HepG2 (cell line): Measurements from ENCODE around the gene CBX2. TPM values are rescaled to one million over a fixed set of nuclear protein-coding genes. Genes with fewer than 3 reads are reported as not detected.

Source experiments
- ERF ChIP-seq: IDR thresholded peaks from 2 replicates; pipeline ENCODE4 v1.6.1; 2018; ENCODE audit warnings: missing biosample characterization, missing genetic modification reagents
- GFI1 ChIP-seq: sonication (generic); formaldehyde crosslinking; IDR thresholded peaks from 2 replicates; pipeline ENCODE4 v1.5.0; 2020; ENCODE audit warnings: missing genetic modification reagents, mild to moderate bottlenecking, borderline replicate concordance
- HNF1B ChIP-seq: sonication (generic); formaldehyde crosslinking; IDR thresholded peaks from 2 replicates; pipeline ENCODE4 v1.5.1; 2020; ENCODE audit warnings: mild to moderate bottlenecking, moderate library complexity, missing genetic modification reagents
- ISX ChIP-seq: sonication (generic); formaldehyde crosslinking; conservative IDR thresholded peaks from 2 replicates; pipeline ENCODE4 v1.5.0; 2020; ENCODE audit warnings: missing genetic modification reagents
- KLF13 ChIP-seq: sonication (generic); formaldehyde crosslinking; IDR thresholded peaks from 2 replicates; pipeline ENCODE4 v1.4.0; 2020; ENCODE audit warnings: mild to moderate bottlenecking, missing genetic modification reagents
- MATR3 ChIP-seq: sonication (generic); formaldehyde crosslinking; IDR thresholded peaks from 2 replicates; pipeline ENCODE4 v1.4.0; 2020; ENCODE audit warnings: missing genetic modification reagents
- MAZ ChIP-seq, 2 experiments: sonication (generic) in 1 of 2; formaldehyde crosslinking in 1 of 2; IDR thresholded peaks; 2 replicates each; pipeline versions ENCODE4 v1.5.0 to v1.6.1; 2012 to 2020; ENCODE audit warnings: low read depth in 2 of 2, mild to moderate bottlenecking in 2 of 2, borderline replicate concordance in 1 of 2, improper control_type of control experiment in 1 of 2, low read length in 1 of 2, missing genetic modification reagents in 1 of 2, moderate library complexity in 1 of 2
- NFE2 ChIP-seq: sonication (generic); formaldehyde crosslinking; IDR thresholded peaks from 2 replicates; pipeline ENCODE4 v1.4.0; 2020; ENCODE audit warnings: missing genetic modification reagents
- NR2F1 ChIP-seq, 2 experiments: fragments of 450-650 bp in 1 of 2; formaldehyde crosslinking in 1 of 2; IDR thresholded peaks; 2 replicates each; pipeline versions ENCODE4 v1.5.0 to v1.6.1; 2016 to 2020; ENCODE audit warnings: mild to moderate bottlenecking in 1 of 2, missing compliant biosample characterization in 1 of 2, missing genetic modification reagents in 1 of 2, moderate library complexity in 1 of 2
- SKI ChIP-seq: fragments of 450-650 bp; IDR thresholded peaks from one replicate; pipeline ENCODE4 v1.6.1; 2018; ENCODE audit warnings: mild to moderate bottlenecking; ENCODE audit not compliant: partially characterized antibody
- SNRNP70 ChIP-seq: fragments of 200-400 bp; formaldehyde crosslinking; IDR thresholded peaks from 2 replicates; pipeline ENCODE4 v1.6.1; 2017; ENCODE audit warnings: mild to moderate bottlenecking, low read depth, low read length, moderate library complexity
- TEF ChIP-seq: sonication (generic); formaldehyde crosslinking; IDR thresholded peaks from 2 replicates; pipeline ENCODE4 v1.5.0; 2020; ENCODE audit warnings: missing genetic modification reagents
- TSC22D2 ChIP-seq: sonication (generic); formaldehyde crosslinking; IDR thresholded peaks from 2 replicates; pipeline ENCODE4 v1.5.1; 2020; ENCODE audit warnings: missing genetic modification reagents, mild to moderate bottlenecking, borderline replicate concordance
- ZBTB20 ChIP-seq: sonication (generic); formaldehyde crosslinking; IDR thresholded peaks from 2 replicates; pipeline ENCODE4 v1.8.1; 2023; ENCODE audit warnings: missing genetic modification reagents, low read depth, mild to moderate bottlenecking, borderline replicate concordance
- ZBTB44 ChIP-seq: sonication (generic); formaldehyde crosslinking; IDR thresholded peaks from 2 replicates; pipeline ENCODE4 v1.4.0; 2020; ENCODE audit warnings: missing genetic modification reagents
- ZFP41 ChIP-seq: sonication (generic); formaldehyde crosslinking; IDR thresholded peaks from 2 replicates; pipeline ENCODE4 v1.4.0; 2020; ENCODE audit warnings: mild to moderate bottlenecking, missing genetic modification reagents, borderline replicate concordance
- ZFP82 ChIP-seq: sonication (generic); formaldehyde crosslinking; IDR thresholded peaks from 2 replicates; pipeline ENCODE4 v1.5.1; 2020; ENCODE audit warnings: mild to moderate bottlenecking, missing genetic modification reagents, borderline replicate concordance
- ZNF10 ChIP-seq: sonication (generic); formaldehyde crosslinking; IDR thresholded peaks from 2 replicates; pipeline ENCODE4 v1.4.0; 2020; ENCODE audit warnings: mild to moderate bottlenecking, low read depth, missing genetic modification reagents, borderline replicate concordance
- ZNF292 ChIP-seq: sonication (generic); formaldehyde crosslinking; IDR thresholded peaks from 2 replicates; pipeline ENCODE4 v1.8.1; 2022; ENCODE audit warnings: mild to moderate bottlenecking, low read depth, missing genetic modification reagents, borderline replicate concordance
- ZNF33A ChIP-seq: sonication (generic); formaldehyde crosslinking; IDR thresholded peaks from 2 replicates; pipeline ENCODE4 v1.5.1; 2020; ENCODE audit warnings: missing genetic modification reagents, mild to moderate bottlenecking, moderate library complexity, borderline replicate concordance
- ZNF432 ChIP-seq: sonication (generic); formaldehyde crosslinking; IDR thresholded peaks from 2 replicates; pipeline ENCODE4 v1.5.0; 2020; ENCODE audit warnings: missing genetic modification reagents, mild to moderate bottlenecking, borderline replicate concordance
- ZNF558 ChIP-seq: sonication (generic); formaldehyde crosslinking; IDR thresholded peaks from 2 replicates; pipeline ENCODE4 v1.9.0; 2022; ENCODE audit warnings: mild to moderate bottlenecking, missing genetic modification reagents, borderline replicate concordance
- ZNF619 ChIP-seq: sonication (generic); formaldehyde crosslinking; IDR thresholded peaks from 2 replicates; pipeline ENCODE4 v1.4.0; 2020; ENCODE audit warnings: mild to moderate bottlenecking, missing genetic modification reagents
- ZNF724P ChIP-seq: sonication (generic); formaldehyde crosslinking; IDR thresholded peaks from 2 replicates; pipeline ENCODE4 v1.8.0; 2022; ENCODE audit warnings: missing genetic modification reagents, borderline replicate concordance
- ZNF782 ChIP-seq: sonication (generic); formaldehyde crosslinking; IDR thresholded peaks from 2 replicates; pipeline ENCODE4 v1.4.0; 2020; ENCODE audit warnings: missing genetic modification reagents, mild to moderate bottlenecking, borderline replicate concordance
- polyA plus RNA-seq, 8 experiments: library from polyadenylated mRNA; depleted of rRNA in 3 of 8; stranded (reverse) in 7 of 8; unstranded in 1 of 8; fragments of >200 nt; fragmentation: Illumina TruSeq in 4 of 8; extraction: Trizol in 4 of 8; gene quantifications; 2 replicates each; pipeline versions ENCODE4 v1.2.1 to v1.2.3, GENCODE V29; 2011 to 2016; ENCODE audit warnings: low read depth in 4 of 8, missing spikeins in 1 of 8, mixed read lengths in 1 of 8; ENCODE audit not compliant: insufficient read depth in 1 of 8
- total RNA-seq, 5 experiments: library from RNA; depleted of rRNA; stranded (reverse); fragments of >200 nt; fragmentation: Illumina TruSeq; extraction: Trizol; gene quantifications; 2 replicates each; pipeline ENCODE4 v1.2.3, GENCODE V29; 2016; ENCODE audit warnings: low read depth in 1 of 5

Gene CBX2
- total and polyA plus RNA-seq, 2 of the 13 experiments (the other 11 are each of a cell fraction or from before 2014, with no cell fraction given) = 14.5 to 31.1 TPM

GRCh38 chr17:79737922-79738578 lies 39.9 kb upstream of the CBX2 start (continued):
- TF ChIP-seq ZNF292 (CRISPR knock-in tag) (0 out of 2 replicates have a peak, but pooled peaks have one; percentile 46), GFI1 (CRISPR knock-in tag) (peak; percentile 30; the same call in 1 of the 2 replicates), ZNF33A (CRISPR knock-in tag) (no peak), ZNF10 (CRISPR knock-in tag) (no peak), MATR3 (CRISPR knock-in tag) (no peak), ZFP41 (CRISPR knock-in tag) (no peak), ZNF619 (CRISPR knock-in tag) (no peak), HNF1B (CRISPR knock-in tag) (0 out of 2 replicates have a peak, but pooled peaks have one; percentile 30), ZBTB20 (CRISPR knock-in tag) (no peak), NR2F1 (CRISPR knock-in tag; IDR thresholded peaks at IDR 0.05) (0 out of 4 replicates have a peak, but pooled peaks of 1 of the 2 experiments have one; percentile 27), TSC22D2 (CRISPR knock-in tag) (no peak), SNRNP70 (no peak), ERF (no peak), KLF13 (CRISPR knock-in tag) (no peak), ZNF724P (CRISPR knock-in tag) (no peak), ZNF782 (CRISPR knock-in tag) (no peak), SKI (no peak), ZFP82 (CRISPR knock-in tag) (no peak), ZNF558 (CRISPR knock-in tag) (no peak), TEF (CRISPR knock-in tag) (no peak), MAZ (IDR thresholded peaks at IDR 0.05; ENCODE audit: borderline replicate concordance, low read depth, low read length) (no peak), MAZ (CRISPR knock-in tag; IDR thresholded peaks at IDR 0.05; ENCODE audit: low read depth) (peak; percentile 49; the same call in 1 of the 2 replicates), NFE2 (CRISPR knock-in tag) (no peak), ZNF432 (no peak), ZBTB44 (CRISPR knock-in tag) (no peak), ISX (CRISPR knock-in tag) (no peak)
